Astrocyte (in vitro differentiated cells and primary cell): ENCODE measurements around the gene SBF1. TPM values are rescaled to one million over a fixed set of nuclear protein-coding genes. Genes with fewer than 3 reads are reported as not detected.

Source experiments
- DNase-seq: peaks from one replicate; pipeline ENCODE4 v3.0.0-alpha.2; 2010; ENCODE audit warnings: low read depth
- FAIRE-seq: peaks from 2 replicates; lab custom pipeline; 2011; peaks lifted over from hg19 to GRCh38; lab: Jason Lieb, UNC
- H2AFZ ChIP-seq: 2 replicates; pipeline ENCODE4 v1.6.0; 2012; ENCODE audit warnings: low read depth, low read length, inconsistent platforms
- H3K27ac ChIP-seq: 2 replicates; pipeline ENCODE4 v1.5.1; 2011; ENCODE audit warnings: low read depth, low read length, inconsistent platforms
- H3K27me3 ChIP-seq: 2 replicates; pipeline ENCODE4 v1.6.0; 2011; ENCODE audit warnings: low read length, inconsistent platforms; ENCODE audit not compliant: insufficient read depth
- H3K36me3 ChIP-seq: 2 replicates; pipeline ENCODE4 v1.5.1; 2011; ENCODE audit warnings: low read length, inconsistent platforms; ENCODE audit not compliant: insufficient read depth
- H3K4me1 ChIP-seq: 2 replicates; pipeline ENCODE4 v1.5.1; 2011; ENCODE audit warnings: low read length, inconsistent platforms; ENCODE audit not compliant: insufficient read depth
- H3K4me2 ChIP-seq: 2 replicates; pipeline ENCODE4 v1.6.0; 2012; ENCODE audit warnings: low read length, inconsistent platforms
- H3K4me3 ChIP-seq: 2 replicates; pipeline ENCODE4 v1.5.1; 2011; ENCODE audit warnings: low read depth, mild to moderate bottlenecking, low read length, inconsistent platforms; ENCODE audit not compliant: insufficient read depth
- H3K79me2 ChIP-seq: 2 replicates; pipeline ENCODE4 v1.6.0; 2012; ENCODE audit warnings: mild to moderate bottlenecking, low read length, inconsistent platforms; ENCODE audit not compliant: insufficient read depth
- H3K9ac ChIP-seq: 2 replicates; pipeline ENCODE4 v1.6.0; 2012; ENCODE audit warnings: mild to moderate bottlenecking, low read length, inconsistent platforms
- H3K9me3 ChIP-seq: 2 replicates; pipeline ENCODE4 v1.5.1; 2012; ENCODE audit warnings: low read depth, mild to moderate bottlenecking, low read length, inconsistent platforms; ENCODE audit not compliant: insufficient read depth
- H4K20me1 ChIP-seq: 2 replicates; pipeline ENCODE4 v1.6.0; 2012; ENCODE audit warnings: low read length, inconsistent platforms; ENCODE audit not compliant: insufficient read depth
- H3K27ac Mint-ChIP-seq: one replicate; pipeline ENCODE4 v1.8.0; 2021; ENCODE audit warnings: mild to moderate bottlenecking, mixed read lengths; ENCODE audit not compliant: unreplicated experiment
- H3K27me3 Mint-ChIP-seq: one replicate; pipeline ENCODE4 v1.8.0; 2021; ENCODE audit warnings: low read depth, mixed read lengths; ENCODE audit not compliant: unreplicated experiment
- H3K36me3 Mint-ChIP-seq: one replicate; pipeline ENCODE4 v1.8.0; 2021; ENCODE audit warnings: low read depth, mixed read lengths; ENCODE audit not compliant: unreplicated experiment
- H3K4me1 Mint-ChIP-seq: one replicate; pipeline ENCODE4 v1.8.0; 2021; ENCODE audit warnings: low read depth, mixed read lengths; ENCODE audit not compliant: unreplicated experiment
- H3K4me3 Mint-ChIP-seq: one replicate; pipeline ENCODE4 v1.8.0; 2021; ENCODE audit warnings: mild to moderate bottlenecking, moderate library complexity, mixed read lengths; ENCODE audit not compliant: unreplicated experiment
- H3K9me3 Mint-ChIP-seq: one replicate; pipeline ENCODE4 v1.8.0; 2021; ENCODE audit warnings: mild to moderate bottlenecking, mixed read lengths; ENCODE audit not compliant: unreplicated experiment
- EZH2 ChIP-seq: IDR thresholded peaks from 2 replicates; pipeline ENCODE4 v1.6.1; 2012; ENCODE audit warnings: mild to moderate bottlenecking, low read length, inconsistent platforms; ENCODE audit not compliant: insufficient read depth
- total RNA-seq: library from RNA; stranded (reverse); gene quantifications from 2 replicates; pipeline ENCODE4 v1.2.1, GENCODE V29; 2021
- TF ChIP-seq, protein P1 (sequence below): IDR thresholded peaks from 2 replicates; pipeline ENCODE4 v1.5.1; 2011; ENCODE audit warnings: low read depth, mild to moderate bottlenecking, inconsistent platforms, low read length, moderate library complexity; ENCODE audit not compliant: insufficient read depth

SBF1 gene
- total RNA-seq, 1 donor from 2014 or later: 75.4 TPM

- no peak for DNase-seq
- no peaks in the 10 kb centered on the region for H3K27me3 ChIP-seq
- no peak overlapping the region for H3K27ac Mint-ChIP-seq
- H3K36me3 Mint-ChIP-seq: peaks cover 15% of the 10 kb centered on the region
- no peak overlapping the region for H3K9ac ChIP-seq
- H3K4me3 ChIP-seq: no peak overlapping the region
- peaks cover 43% of the 10 kb centered on the region for H3K36me3 ChIP-seq
- no peak overlapping the region for H3K27ac ChIP-seq
- H2AFZ ChIP-seq: no peak overlapping the region
- H3K4me1 ChIP-seq: no peaks in the 10 kb centered on the region
- no peak for FAIRE-seq
- H3K79me2 ChIP-seq: no peaks in the 10 kb centered on the region
- TF ChIP-seq, protein P1, sequence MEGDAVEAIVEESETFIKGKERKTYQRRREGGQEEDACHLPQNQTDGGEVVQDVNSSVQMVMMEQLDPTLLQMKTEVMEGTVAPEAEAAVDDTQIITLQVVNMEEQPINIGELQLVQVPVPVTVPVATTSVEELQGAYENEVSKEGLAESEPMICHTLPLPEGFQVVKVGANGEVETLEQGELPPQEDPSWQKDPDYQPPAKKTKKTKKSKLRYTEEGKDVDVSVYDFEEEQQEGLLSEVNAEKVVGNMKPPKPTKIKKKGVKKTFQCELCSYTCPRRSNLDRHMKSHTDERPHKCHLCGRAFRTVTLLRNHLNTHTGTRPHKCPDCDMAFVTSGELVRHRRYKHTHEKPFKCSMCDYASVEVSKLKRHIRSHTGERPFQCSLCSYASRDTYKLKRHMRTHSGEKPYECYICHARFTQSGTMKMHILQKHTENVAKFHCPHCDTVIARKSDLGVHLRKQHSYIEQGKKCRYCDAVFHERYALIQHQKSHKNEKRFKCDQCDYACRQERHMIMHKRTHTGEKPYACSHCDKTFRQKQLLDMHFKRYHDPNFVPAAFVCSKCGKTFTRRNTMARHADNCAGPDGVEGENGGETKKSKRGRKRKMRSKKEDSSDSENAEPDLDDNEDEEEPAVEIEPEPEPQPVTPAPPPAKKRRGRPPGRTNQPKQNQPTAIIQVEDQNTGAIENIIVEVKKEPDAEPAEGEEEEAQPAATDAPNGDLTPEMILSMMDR: no peak
- TF ChIP-seq EZH2: no peak
- H3K4me2 ChIP-seq: no peak overlapping the region
- no peaks in the 10 kb centered on the region for H3K27me3 Mint-ChIP-seq
- H3K9me3 ChIP-seq: no peaks in the 10 kb centered on the region
- H4K20me1 ChIP-seq: peaks cover 6% of the 10 kb centered on the region
- no peaks in the 10 kb centered on the region for H3K4me1 Mint-ChIP-seq
- no peaks in the 10 kb centered on the region for H3K9me3 Mint-ChIP-seq
- no peak overlapping the region for H3K4me3 Mint-ChIP-seq
Observed at GRCh38 chr22:50422961-50423815, 51.6 kb downstream of the SBF1 start.

DNA sequence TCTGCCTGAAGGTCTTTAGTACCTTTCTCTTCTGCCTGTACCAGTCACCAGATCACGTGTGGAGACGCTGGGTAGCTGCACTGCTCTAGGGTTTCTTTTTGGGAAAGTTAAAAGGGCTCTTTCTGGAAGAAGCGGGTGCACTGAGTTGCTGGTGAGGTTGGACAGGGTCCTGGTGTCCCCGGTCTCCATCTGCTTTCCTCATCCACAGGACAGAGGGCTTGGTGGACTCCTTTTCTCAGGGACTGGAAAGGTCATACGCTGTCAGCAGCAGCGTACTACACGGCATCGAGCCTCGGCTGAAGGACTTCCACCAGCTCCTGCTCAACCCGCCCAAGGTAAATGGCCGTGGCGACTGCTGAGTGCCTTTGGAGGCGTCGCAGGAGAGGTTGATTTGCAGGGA, 52.8 kb downstream of the SBF1 start:
- no peak overlapping the region for H3K4me2 ChIP-seq
- TF ChIP-seq, protein P1: no peak
- TF ChIP-seq EZH2: no peak
- peaks cover 51% of the 10 kb centered on the region for H3K36me3 ChIP-seq
- H3K27ac ChIP-seq: no peak overlapping the region
- no peaks in the 10 kb centered on the region for H3K27me3 ChIP-seq
- no peaks in the 10 kb centered on the region for H3K79me2 ChIP-seq
- Mint-ChIP-seq H3K27me3 (no peaks in the 10 kb centered on the region), H3K4me1 (peaks cover 3% of the 10 kb centered on the region), H3K27ac (no peak overlapping the region), H3K36me3 (peaks cover 14% of the 10 kb centered on the region), H3K4me3 (no peak overlapping the region), H3K9me3 (no peaks in the 10 kb centered on the region)
- DNase-seq: no peak
- H3K9ac ChIP-seq: no peak overlapping the region
- H4K20me1 ChIP-seq: peaks cover 6% of the 10 kb centered on the region
- no peaks in the 10 kb centered on the region for H3K4me1 ChIP-seq
- H2AFZ ChIP-seq: no peak overlapping the region
- no peaks in the 10 kb centered on the region for H3K9me3 ChIP-seq
- H3K4me3 ChIP-seq: no peak overlapping the region
- no peak for FAIRE-seq

DNA sequence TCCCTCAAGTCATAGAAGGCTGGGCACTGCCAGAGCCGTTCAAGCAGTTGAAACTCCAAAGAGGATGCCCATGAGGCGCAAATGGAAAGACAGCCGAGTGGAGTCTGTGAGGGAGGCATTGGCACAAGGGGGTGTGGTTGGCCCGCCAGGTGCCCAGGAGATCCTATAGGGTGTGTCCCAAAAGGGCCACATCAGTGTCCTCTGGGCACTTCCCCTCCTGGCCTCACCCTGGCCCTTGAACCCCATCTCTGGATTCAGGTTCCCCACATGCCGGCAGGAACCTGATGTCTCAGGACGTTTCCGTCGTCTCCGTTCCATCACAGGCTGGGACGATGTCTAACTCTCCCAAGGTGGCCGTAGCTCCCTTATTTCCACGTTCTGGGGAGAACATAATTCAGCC, 54.3 kb downstream of the SBF1 start:
- no peak overlapping the region for H3K9ac ChIP-seq
- H3K4me3 ChIP-seq: no peak overlapping the region
- peaks cover 51% of the 10 kb centered on the region for H3K36me3 ChIP-seq
- H3K79me2 ChIP-seq: no peaks in the 10 kb centered on the region
- no peak overlapping the region for H3K4me2 ChIP-seq
- FAIRE-seq (no peak), DNase-seq (no peak)
- H3K9me3 ChIP-seq: no peaks in the 10 kb centered on the region
- no peak overlapping the region for H3K27ac ChIP-seq
- H3K4me3 Mint-ChIP-seq: no peak overlapping the region
- peaks cover 16% of the 10 kb centered on the region for H3K36me3 Mint-ChIP-seq
- TF ChIP-seq, protein P1: no peak
- TF ChIP-seq EZH2: no peak
- H3K9me3 Mint-ChIP-seq: no peaks in the 10 kb centered on the region
- no peaks in the 10 kb centered on the region for H3K4me1 ChIP-seq
- H3K4me1 Mint-ChIP-seq: peaks cover 3% of the 10 kb centered on the region
- no peaks in the 10 kb centered on the region for H3K27me3 Mint-ChIP-seq
- no peaks in the 10 kb centered on the region for H3K27me3 ChIP-seq
- peaks cover 6% of the 10 kb centered on the region for H4K20me1 ChIP-seq
- H2AFZ ChIP-seq: no peak overlapping the region
- H3K27ac Mint-ChIP-seq: no peak overlapping the region
